ENCODE results near the gene CHMP4A. TPM values are rescaled to one million over a fixed set of nuclear protein-coding genes. Genes with fewer than 3 reads are reported as not detected.

The CHMP4A gene, protein sequence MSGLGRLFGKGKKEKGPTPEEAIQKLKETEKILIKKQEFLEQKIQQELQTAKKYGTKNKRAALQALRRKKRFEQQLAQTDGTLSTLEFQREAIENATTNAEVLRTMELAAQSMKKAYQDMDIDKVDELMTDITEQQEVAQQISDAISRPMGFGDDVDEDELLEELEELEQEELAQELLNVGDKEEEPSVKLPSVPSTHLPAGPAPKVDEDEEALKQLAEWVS
- total RNA-seq (2021; fragmentation: NEBNext Ultra II Directional; extraction: Animal tissue kit (Norgen Biotek cat#: 25700)): 10 to 100 TPM; 32.4 to 41.1 (median 38.8) TPM
- long read RNA-seq, transcript CHMP4A-201 (6 exons, 1,393 nt): major isoform, 46 of 59 reads
- long read RNA-seq, partial matches to known transcripts: 3 of 59 reads
- long read RNA-seq, other reads (novel, unspliced or antisense): 10 of 59 reads

DNA sequence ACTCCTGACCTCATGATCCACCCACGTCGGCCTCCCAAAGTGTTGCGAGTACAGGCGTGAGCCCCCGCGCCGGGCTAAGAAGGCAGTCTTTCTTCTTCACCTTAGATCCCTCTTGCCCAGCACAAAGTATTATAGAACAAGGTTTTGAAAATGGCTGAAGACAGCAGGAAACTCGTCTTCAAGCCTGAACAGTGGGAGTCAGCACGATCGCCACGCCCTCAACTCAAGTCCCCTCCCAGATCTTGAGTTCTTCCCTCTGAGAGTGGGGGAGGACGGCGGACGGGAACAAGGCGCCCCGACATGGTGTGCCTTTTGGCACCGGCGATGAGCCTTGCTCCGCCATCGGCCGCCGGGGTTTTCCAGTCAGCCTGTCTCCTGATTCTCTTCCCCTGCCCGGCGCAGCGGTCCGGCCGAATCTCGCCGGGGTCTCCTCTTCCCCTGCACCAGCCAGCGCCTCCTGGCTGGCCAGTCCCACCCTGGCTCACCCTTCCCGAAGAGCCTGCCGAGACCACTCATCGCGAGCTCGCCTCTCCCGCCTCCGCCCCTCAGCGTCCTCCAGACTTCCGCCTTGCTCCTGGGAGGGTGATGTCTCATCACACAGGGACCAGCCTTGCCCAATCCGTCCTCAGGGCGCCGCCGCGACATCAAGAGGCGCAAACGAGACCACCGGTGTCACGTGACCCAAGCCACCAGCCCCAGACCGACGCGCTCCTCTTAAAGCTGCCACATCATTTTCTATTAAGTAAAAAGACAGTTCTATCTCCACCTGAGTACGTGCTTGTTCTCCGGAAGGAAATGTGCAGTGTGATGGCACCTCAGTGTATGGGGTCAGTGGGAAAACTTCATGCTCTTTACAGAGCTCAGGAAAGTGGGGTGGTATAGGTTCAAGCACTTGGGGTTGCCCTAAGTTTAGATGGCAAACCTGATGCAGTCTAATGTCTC lies at the start of gene CHMP4A:
Gene CHMP4A (minus strand): TSS at position 565 of the 942 bp plus-strand sequence. CDS start 49 bp downstream, at position 516.
- Mint-ChIP-seq H3K36me3 (ENCODE audit: low read depth) (peaks cover 24% of the 10 kb centered on the region), H3K27ac (peak within 1 kb of the TSS; percentile 100)

DNA sequence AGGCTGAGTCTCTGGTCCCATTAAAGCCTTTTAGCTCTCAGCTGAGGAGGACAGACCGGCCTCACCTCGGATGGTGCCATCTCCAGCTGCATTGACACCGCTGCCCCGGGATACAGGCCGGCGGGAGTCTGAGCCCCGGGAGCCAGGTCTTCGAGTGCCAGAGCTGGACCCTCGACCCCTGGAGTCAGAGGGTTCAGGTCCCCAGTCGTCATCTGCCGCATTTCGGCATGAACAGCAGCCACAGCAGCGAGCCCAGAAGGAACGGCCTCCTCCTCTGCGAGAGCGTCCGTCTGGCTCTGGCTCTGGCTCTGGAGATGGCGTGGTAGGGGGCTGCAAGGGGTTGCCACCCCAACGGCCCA lies 48.7 kb upstream of the CHMP4A start:
- Mint-ChIP-seq H3K4me1 (ENCODE audit: low read depth) (peaks cover 18% of the 10 kb centered on the region; the same call in 1 of the 2 replicates), H3K27me3 (ENCODE audit: insufficient read depth) (no peaks in the 10 kb centered on the region), H3K27ac (no peak overlapping the region), H3K36me3 (ENCODE audit: low read depth) (no peaks in the 10 kb centered on the region), H3K9me3 (no peaks in the 10 kb centered on the region), H3K4me3 (no peak overlapping the region)
- TF ChIP-seq, protein P1, sequence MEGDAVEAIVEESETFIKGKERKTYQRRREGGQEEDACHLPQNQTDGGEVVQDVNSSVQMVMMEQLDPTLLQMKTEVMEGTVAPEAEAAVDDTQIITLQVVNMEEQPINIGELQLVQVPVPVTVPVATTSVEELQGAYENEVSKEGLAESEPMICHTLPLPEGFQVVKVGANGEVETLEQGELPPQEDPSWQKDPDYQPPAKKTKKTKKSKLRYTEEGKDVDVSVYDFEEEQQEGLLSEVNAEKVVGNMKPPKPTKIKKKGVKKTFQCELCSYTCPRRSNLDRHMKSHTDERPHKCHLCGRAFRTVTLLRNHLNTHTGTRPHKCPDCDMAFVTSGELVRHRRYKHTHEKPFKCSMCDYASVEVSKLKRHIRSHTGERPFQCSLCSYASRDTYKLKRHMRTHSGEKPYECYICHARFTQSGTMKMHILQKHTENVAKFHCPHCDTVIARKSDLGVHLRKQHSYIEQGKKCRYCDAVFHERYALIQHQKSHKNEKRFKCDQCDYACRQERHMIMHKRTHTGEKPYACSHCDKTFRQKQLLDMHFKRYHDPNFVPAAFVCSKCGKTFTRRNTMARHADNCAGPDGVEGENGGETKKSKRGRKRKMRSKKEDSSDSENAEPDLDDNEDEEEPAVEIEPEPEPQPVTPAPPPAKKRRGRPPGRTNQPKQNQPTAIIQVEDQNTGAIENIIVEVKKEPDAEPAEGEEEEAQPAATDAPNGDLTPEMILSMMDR (IDR thresholded peaks at IDR 0.05): no peak
- no peak for DNase-seq

More for the DNA sequence above, at the start of gene CHMP4A:
- Mint-ChIP-seq H3K4me3 (peak within 1 kb of the TSS; percentile 97), H3K9me3 (no peaks in the 10 kb centered on the region), H3K4me1 (ENCODE audit: low read depth) (peaks cover 40% of the 10 kb centered on the region), H3K27me3 (ENCODE audit: insufficient read depth) (peaks cover 2% of the 10 kb centered on the region)
- TF ChIP-seq, protein P1 (IDR thresholded peaks at IDR 0.05): peak; percentile 49; the same call in 1 of the 2 replicates
- peak; percentile 98 for DNase-seq

DNA sequence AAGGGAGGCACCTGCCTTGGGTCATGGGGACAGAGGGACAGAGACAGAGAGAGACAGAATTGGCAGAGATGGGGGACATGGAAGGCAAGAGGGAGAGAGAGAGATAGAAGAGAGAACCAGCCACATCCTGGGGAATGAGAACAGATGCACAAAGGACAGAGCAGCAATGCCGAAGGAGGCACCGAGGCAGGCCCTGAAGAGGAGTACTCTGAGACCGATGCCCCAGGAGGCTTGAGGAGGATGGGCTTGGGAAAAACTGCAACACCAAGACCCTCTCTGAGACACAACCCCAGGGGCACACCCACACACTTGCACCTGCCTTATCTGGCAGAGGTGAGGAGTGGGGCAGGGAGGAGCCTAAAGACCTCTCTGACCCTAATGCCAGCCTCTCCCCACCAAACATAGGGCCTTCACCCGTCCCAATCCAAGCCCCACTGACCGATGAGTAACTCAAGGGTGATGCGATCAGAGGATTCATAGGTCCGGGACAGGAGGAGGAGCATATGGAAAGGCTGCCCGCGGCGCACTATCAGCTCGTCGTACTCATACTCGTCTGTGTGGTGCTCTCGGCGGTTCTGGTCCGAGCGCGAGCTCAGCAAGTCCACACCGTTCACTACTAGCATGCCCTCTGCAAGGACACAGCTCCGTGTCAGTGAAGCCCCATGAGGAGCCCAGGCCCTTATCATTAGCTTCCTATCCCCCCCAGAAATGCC lies 48.1 kb upstream of the CHMP4A start:
- no peaks in the 10 kb centered on the region for H3K9me3 Mint-ChIP-seq
- no peak overlapping the region for H3K4me3 Mint-ChIP-seq
- H3K4me1 Mint-ChIP-seq (ENCODE audit: low read depth): peaks cover 18% of the 10 kb centered on the region; the same call in 1 of the 2 replicates
- no peaks in the 10 kb centered on the region for H3K36me3 Mint-ChIP-seq (ENCODE audit: low read depth)
- H3K27ac Mint-ChIP-seq: no peak overlapping the region
- no peak for DNase-seq
- no peaks in the 10 kb centered on the region for H3K27me3 Mint-ChIP-seq (ENCODE audit: insufficient read depth)
- TF ChIP-seq, protein P1 (IDR thresholded peaks at IDR 0.05): no peak

DNA sequence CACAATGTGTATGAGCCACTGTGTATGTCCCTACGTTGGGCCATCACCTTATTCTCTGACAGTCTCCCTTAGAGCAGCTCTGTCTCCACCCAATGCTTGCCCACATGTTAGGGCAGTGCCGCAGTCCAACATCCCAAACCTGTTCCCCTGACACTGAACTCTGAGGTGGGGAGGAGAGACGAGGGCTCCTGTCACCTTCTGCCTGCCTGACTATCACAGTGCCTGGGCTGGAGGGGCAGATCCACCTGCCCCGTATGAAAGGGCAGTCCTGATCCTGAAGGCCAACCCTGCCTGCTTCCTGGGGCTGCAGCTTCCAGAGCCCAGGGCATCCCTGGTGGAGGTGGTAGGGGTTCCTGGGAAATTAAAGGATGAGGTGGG lies 47.5 kb upstream of the CHMP4A start:
- Mint-ChIP-seq H3K4me1 (ENCODE audit: low read depth) (peaks cover 18% of the 10 kb centered on the region; the same call in 1 of the 2 replicates), H3K27me3 (ENCODE audit: insufficient read depth) (no peaks in the 10 kb centered on the region), H3K4me3 (no peak overlapping the region), H3K9me3 (no peaks in the 10 kb centered on the region), H3K27ac (no peak overlapping the region), H3K36me3 (ENCODE audit: low read depth) (no peaks in the 10 kb centered on the region)
- TF ChIP-seq, protein P1 (IDR thresholded peaks at IDR 0.05): no peak
- no peak for DNase-seq
